GM13977 (cell line): ENCODE measurements around the gene RAB13.
"Not testable (repeated sequence)": the region's sequence is repeated elsewhere in the genome, so short reads cannot be mapped to it uniquely, and the experiment has no call there.

Experiments used
- DNase-seq: peaks from one replicate; pipeline ENCODE4 v3.0.0; 2012; ENCODE audit warnings: low spot score
- CTCF ChIP-seq: IDR thresholded peaks from 2 replicates; pipeline ENCODE4 v1.5.1; 2012; ENCODE audit warnings: mild to moderate bottlenecking, control low read depth; ENCODE audit not compliant: insufficient read depth; ENCODE audit errors: extremely low read depth, missing control alignments
- in situ Hi-C: fragments of 300-500 bp; cut with MboI; formaldehyde crosslinking; loops from one replicate; pipeline ENCODE4 v1.12.0; 2022; ENCODE audit warnings: low sequenced_read_pairs, low pct_unique_long_range_greater_than_20kb, mixed read lengths, inconsistent platforms; ENCODE audit not compliant: unreplicated experiment

The RAB13 gene

GRCh38 chr1:153990468-153991150 is 4.5 kb upstream of the RAB13 start, which contains the start of gene RPS27:
Gene RPS27, plus strand, starts transcription at chr1:153990762. Its CDS starts 35 bp downstream, at chr1:153990797.
- DNase-seq: peak; percentile 95
- in situ Hi-C loops: loop anchor here (25.0 kb wide), 1 partner anchor 478 kb away; no protein-coding TSS in a partner anchor
- TF ChIP-seq CTCF: no peak

- in situ Hi-C loops: loop anchor here (10.0 to 25.0 kb wide), 2 partner anchors 313 to 475 kb away; partner anchors contain the start of genes ILF2 and NPR1
- TF ChIP-seq CTCF: no peak
These were observed 1.5 kb upstream of the RAB13 start for GRCh38 chr1:153987621-153988020.

GRCh38 chr1:153985341-153985912 is 712 bp downstream of the RAB13 start:
- TF ChIP-seq CTCF: no peak
- in situ Hi-C loops: loop anchor here (10.0 to 25.0 kb wide), 2 partner anchors 311 to 473 kb away; partner anchors contain the start of genes ILF2 and NPR1
- DNase-seq: peak; percentile 46

More at GRCh38 chr1:153987621-153988020, 1.5 kb upstream of the RAB13 start:
- DNase-seq: no peak

- TF ChIP-seq CTCF: no peak
- in situ Hi-C loops: loop anchor here (5.0 to 25.0 kb wide), 3 partner anchors 187 to 472 kb away; partner anchors contain the start of genes ILF2 and NPR1
These were observed 1.8 kb downstream of the RAB13 start for GRCh38 chr1:153984123-153984894.

GRCh38 chr1:153981735-153982134 is 4.4 kb downstream of the RAB13 start:
- DNase-seq: not testable (repeated sequence)
- in situ Hi-C loops: loop anchor here (5.0 to 25.0 kb wide), 3 partner anchors 184 to 469 kb away; partner anchors contain the start of genes ILF2 and NPR1

More at GRCh38 chr1:153984123-153984894, 1.8 kb downstream of the RAB13 start:
- DNase-seq: no peak

- DNase-seq: not testable (repeated sequence)
- in situ Hi-C loops: loop anchor here (25.0 kb wide), 1 partner anchor 467 kb away; no protein-coding TSS in a partner anchor
These were observed 7.0 kb downstream of the RAB13 start for GRCh38 chr1:153979091-153979490.

- DNase-seq: no peak
- no peak for TF ChIP-seq CTCF
- in situ Hi-C loops: loop anchor here (25.0 kb wide), 1 partner anchor 466 kb away; no protein-coding TSS in a partner anchor
These were observed 7.7 kb downstream of the RAB13 start for GRCh38 chr1:153978274-153978909.
